Thyroid gland (tissue), 4 donors: ENCODE data around the gene NRIP1.

Experiments used
- POLR2A ChIP-seq, 2 donors: fragments of 450-650 bp; IDR thresholded peaks; one replicate each; pipeline ENCODE4 v1.6.1; 2017; ENCODE audit warnings: antibody characterized with exemption in 2 of 2, mild to moderate bottlenecking in 2 of 2, moderate library complexity in 1 of 2
- TF ChIP-seq, protein P1 (sequence below), 6 experiments: fragments of 200-600 bp in 3 of 6; fragments of 450-650 bp in 3 of 6; sonication (generic) in 3 of 6; IDR thresholded peaks; one replicate each; pipeline ENCODE4 v1.5.1; 2016 to 2019; ENCODE audit warnings: antibody characterized with exemption in 6 of 6, mild to moderate bottlenecking in 2 of 6, inconsistent platforms in 1 of 6, moderate library complexity in 1 of 6

DNA sequence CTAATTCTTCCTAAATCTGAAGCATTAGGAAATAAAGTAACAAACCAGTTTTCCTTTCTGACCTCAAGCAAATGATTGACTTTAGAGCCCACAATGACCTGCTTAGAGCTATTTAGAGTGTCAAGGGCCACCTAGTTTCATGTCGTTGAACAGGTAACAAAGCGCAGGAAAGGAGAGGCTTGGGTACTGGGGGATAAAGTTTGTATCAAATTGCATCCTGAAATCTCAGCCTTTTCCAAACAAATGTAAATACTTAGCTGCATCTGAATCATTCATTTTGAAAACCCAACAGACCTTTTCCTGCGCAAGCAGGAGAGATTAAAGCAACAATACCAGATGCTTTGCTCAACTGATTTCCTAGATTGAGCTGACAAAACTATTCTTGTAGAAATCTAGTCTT is 121.2 kb downstream of the NRIP1 start:
- no peak for TF ChIP-seq POLR2A (IDR thresholded peaks at IDR 0.05)
- TF ChIP-seq, protein P1, sequence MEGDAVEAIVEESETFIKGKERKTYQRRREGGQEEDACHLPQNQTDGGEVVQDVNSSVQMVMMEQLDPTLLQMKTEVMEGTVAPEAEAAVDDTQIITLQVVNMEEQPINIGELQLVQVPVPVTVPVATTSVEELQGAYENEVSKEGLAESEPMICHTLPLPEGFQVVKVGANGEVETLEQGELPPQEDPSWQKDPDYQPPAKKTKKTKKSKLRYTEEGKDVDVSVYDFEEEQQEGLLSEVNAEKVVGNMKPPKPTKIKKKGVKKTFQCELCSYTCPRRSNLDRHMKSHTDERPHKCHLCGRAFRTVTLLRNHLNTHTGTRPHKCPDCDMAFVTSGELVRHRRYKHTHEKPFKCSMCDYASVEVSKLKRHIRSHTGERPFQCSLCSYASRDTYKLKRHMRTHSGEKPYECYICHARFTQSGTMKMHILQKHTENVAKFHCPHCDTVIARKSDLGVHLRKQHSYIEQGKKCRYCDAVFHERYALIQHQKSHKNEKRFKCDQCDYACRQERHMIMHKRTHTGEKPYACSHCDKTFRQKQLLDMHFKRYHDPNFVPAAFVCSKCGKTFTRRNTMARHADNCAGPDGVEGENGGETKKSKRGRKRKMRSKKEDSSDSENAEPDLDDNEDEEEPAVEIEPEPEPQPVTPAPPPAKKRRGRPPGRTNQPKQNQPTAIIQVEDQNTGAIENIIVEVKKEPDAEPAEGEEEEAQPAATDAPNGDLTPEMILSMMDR (IDR thresholded peaks at IDR 0.05), result no peak
